ENCODE results near the gene AGER. TPM values are rescaled to one million over a fixed set of nuclear protein-coding genes. Genes with fewer than 3 reads are reported as not detected.

The AGER gene
- total and polyA plus RNA-seq, 9 of the 15 experiments (the other 6 are each of a cell fraction or from before 2014, with no cell fraction given), result 1.2 to 11.5 (median 4.1) TPM

DNA sequence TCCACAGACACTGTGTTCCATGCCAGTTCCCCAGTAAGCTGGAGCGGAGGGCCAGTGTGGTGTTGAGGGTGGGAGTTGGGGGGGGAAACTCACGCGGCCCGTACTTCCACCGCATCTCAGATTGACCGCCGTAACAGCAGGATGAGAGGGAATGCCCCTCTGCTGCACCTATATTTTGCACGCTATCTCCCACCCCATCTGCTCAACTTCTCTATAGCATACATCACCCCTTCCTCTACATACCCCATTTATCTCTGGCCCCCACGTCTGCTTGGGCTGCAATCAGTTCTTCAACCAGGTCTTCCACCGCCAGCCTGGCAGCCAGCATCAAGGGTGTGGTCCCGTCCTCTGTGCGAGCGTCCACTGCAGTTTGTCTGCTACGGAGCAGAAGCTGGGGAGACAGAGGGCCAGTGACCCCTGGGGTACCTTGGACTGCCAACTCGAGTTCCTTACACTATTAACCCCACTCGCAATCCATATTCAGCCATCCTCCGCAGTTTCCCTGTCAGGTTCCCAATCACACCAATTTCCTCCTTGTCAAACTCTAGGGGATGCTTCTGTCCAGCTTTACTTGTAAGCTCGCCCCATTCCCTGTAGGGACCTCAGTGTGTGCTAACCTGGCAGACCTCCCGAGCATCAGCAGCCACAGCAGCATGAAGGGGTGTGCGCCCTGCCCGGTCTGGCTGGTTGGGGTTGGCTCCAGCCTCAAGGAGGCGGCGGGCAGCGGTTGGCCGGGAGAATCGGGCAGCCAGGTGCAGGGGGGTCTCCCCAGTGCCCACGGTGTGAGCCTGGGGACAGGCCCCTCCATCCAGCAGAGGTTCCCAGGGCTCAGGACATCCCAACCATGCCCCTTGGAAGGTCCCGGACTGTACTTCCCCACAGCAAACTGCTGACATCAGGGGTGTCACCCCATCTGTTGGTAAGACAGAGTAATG is 12.9 kb upstream of the AGER start (continued):
- TF ChIP-seq C11orf30 (IDR thresholded peaks at IDR 0.05; ENCODE audit: low read depth) (peak; percentile 18; the same call in 1 of the 2 replicates), ZNF644 (tag; IDR thresholded peaks at IDR 0.05; ENCODE audit: low read depth) (no peak), TAL1 (IDR thresholded peaks at IDR 0.05) (peak; percentile 63; the same call in 1 of the 2 replicates), RAD21 (CRISPR knock-in tag; conservative IDR thresholded peaks at IDR 0.05 in 1 of 2, IDR thresholded peaks at IDR 0.05 in 1 of 2) (peak in 1 of 2 experiments; percentile 44; a peak in 2 of 4 replicates), BCOR (IDR thresholded peaks at IDR 0.05) (peak; percentile 7; the same call in 1 of the 2 replicates), CBX8 (IDR thresholded peaks at IDR 0.05; ENCODE audit: borderline replicate concordance, extremely low read depth, low read depth, low read length, poor library complexity, severe bottlenecking) (no peak), MCM7 (IDR thresholded peaks at IDR 0.05) (no peak), ZC3H4 (CRISPR knock-in tag; IDR thresholded peaks at IDR 0.05; ENCODE audit: borderline replicate concordance) (0 out of 2 replicates have a peak, but pooled peaks have one; percentile 32), ZNF232 (CRISPR knock-in tag; IDR thresholded peaks at IDR 0.05) (peak; percentile 12; the same call in 1 of the 2 replicates), TCF3 (CRISPR knock-in tag; IDR thresholded peaks at IDR 0.05) (peak; percentile 48), HLTF (IDR thresholded peaks at IDR 0.05) (peak; percentile 48; the same call in 1 of the 2 replicates), ARID1B (IDR thresholded peaks at IDR 0.05) (peak; percentile 46; the same call in 1 of the 2 replicates), SMARCA4 (IDR thresholded peaks at IDR 0.05) (0 out of 2 replicates have a peak, but pooled peaks have one; percentile 7), PURB (CRISPR knock-in tag; IDR thresholded peaks at IDR 0.05; ENCODE audit: low read depth) (0 out of 2 replicates have a peak, but pooled peaks have one; percentile 61), CSDE1 (IDR thresholded peaks at IDR 0.05) (no peak), EP300 (IDR thresholded peaks at IDR 0.05; ENCODE audit: low read length) (no peak), ZNF57 (CRISPR knock-in tag; IDR thresholded peaks at IDR 0.05) (no peak), TEAD4 (IDR thresholded peaks at IDR 0.05; ENCODE audit: low read length) (peak; percentile 28; the same call in 1 of the 2 replicates), TEAD4 (CRISPR knock-in tag; IDR thresholded peaks at IDR 0.05; ENCODE audit: borderline replicate concordance) (0 out of 2 replicates have a peak, but pooled peaks have one; percentile 22)
- TF ChIP-seq, protein P1, sequence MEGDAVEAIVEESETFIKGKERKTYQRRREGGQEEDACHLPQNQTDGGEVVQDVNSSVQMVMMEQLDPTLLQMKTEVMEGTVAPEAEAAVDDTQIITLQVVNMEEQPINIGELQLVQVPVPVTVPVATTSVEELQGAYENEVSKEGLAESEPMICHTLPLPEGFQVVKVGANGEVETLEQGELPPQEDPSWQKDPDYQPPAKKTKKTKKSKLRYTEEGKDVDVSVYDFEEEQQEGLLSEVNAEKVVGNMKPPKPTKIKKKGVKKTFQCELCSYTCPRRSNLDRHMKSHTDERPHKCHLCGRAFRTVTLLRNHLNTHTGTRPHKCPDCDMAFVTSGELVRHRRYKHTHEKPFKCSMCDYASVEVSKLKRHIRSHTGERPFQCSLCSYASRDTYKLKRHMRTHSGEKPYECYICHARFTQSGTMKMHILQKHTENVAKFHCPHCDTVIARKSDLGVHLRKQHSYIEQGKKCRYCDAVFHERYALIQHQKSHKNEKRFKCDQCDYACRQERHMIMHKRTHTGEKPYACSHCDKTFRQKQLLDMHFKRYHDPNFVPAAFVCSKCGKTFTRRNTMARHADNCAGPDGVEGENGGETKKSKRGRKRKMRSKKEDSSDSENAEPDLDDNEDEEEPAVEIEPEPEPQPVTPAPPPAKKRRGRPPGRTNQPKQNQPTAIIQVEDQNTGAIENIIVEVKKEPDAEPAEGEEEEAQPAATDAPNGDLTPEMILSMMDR (IDR thresholded peaks at IDR 0.05 in 2 of 3, conservative IDR thresholded peaks at IDR 0.05 in 1 of 3; ENCODE audit: insufficient read depth in 2 of 3, low read depth in 1 of 3, low read length in 3 of 3), result peak in 2 of 3 experiments; percentile 23 to 44; a peak in 3 of 6 replicates
- TF ChIP-seq, protein P2, sequence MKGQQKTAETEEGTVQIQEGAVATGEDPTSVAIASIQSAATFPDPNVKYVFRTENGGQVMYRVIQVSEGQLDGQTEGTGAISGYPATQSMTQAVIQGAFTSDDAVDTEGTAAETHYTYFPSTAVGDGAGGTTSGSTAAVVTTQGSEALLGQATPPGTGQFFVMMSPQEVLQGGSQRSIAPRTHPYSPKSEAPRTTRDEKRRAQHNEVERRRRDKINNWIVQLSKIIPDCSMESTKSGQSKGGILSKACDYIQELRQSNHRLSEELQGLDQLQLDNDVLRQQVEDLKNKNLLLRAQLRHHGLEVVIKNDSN (CRISPR knock-in tag; IDR thresholded peaks at IDR 0.05), result peak; percentile 34; the same call in 1 of the 2 replicates
- TF ChIP-seq, protein P3, sequence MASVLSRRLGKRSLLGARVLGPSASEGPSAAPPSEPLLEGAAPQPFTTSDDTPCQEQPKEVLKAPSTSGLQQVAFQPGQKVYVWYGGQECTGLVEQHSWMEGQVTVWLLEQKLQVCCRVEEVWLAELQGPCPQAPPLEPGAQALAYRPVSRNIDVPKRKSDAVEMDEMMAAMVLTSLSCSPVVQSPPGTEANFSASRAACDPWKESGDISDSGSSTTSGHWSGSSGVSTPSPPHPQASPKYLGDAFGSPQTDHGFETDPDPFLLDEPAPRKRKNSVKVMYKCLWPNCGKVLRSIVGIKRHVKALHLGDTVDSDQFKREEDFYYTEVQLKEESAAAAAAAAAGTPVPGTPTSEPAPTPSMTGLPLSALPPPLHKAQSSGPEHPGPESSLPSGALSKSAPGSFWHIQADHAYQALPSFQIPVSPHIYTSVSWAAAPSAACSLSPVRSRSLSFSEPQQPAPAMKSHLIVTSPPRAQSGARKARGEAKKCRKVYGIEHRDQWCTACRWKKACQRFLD (CRISPR knock-in tag; IDR thresholded peaks at IDR 0.05), result peak; percentile 50; the same call in 1 of the 2 replicates
- TF ChIP-seq, protein P4, sequence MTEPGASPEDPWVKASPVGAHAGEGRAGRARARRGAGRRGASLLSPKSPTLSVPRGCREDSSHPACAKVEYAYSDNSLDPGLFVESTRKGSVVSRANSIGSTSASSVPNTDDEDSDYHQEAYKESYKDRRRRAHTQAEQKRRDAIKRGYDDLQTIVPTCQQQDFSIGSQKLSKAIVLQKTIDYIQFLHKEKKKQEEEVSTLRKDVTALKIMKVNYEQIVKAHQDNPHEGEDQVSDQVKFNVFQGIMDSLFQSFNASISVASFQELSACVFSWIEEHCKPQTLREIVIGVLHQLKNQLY (CRISPR knock-in tag; conservative IDR thresholded peaks at IDR 0.05), result no peak
